H9 (cell line): ENCODE results near the gene STX16. TPM values are rescaled to one million over a fixed set of nuclear protein-coding genes. Genes with fewer than 3 reads are reported as not detected.
A peak's percentile ranks its signal among the peaks of the same experiment; 100 is the strongest.

Source experiments
- DNase-seq: peaks from one replicate; pipeline ENCODE4 v3.0.0-alpha.2; 2017
- H2AFZ ChIP-seq: one replicate; pipeline ENCODE4 v1.6.1; 2013; ENCODE audit warnings: mild to moderate bottlenecking, low read length, control low read depth, moderate library complexity
- H2AK5ac ChIP-seq: 2 replicates; pipeline ENCODE4 v1.6.1; 2013; ENCODE audit warnings: low read length, control low read depth, mixed read lengths; ENCODE audit not compliant: insufficient read length
- H2BK120ac ChIP-seq: one replicate; pipeline ENCODE4 v1.6.1; 2013; ENCODE audit warnings: low read depth, mild to moderate bottlenecking, low read length, control low read depth, inconsistent platforms; ENCODE audit not compliant: poor library complexity, severe bottlenecking
- H2BK12ac ChIP-seq: 2 replicates; pipeline ENCODE4 v1.6.1; 2013; ENCODE audit warnings: low read length, control low read depth, mixed read lengths, low read depth; ENCODE audit not compliant: insufficient read length
- H2BK15ac ChIP-seq: 2 replicates; pipeline ENCODE4 v1.6.1; 2013; ENCODE audit warnings: low read depth, low read length, control low read depth
- H2BK20ac ChIP-seq: one replicate; pipeline ENCODE4 v1.6.1; 2013; ENCODE audit warnings: low read depth, mild to moderate bottlenecking, low read length, control low read depth, inconsistent platforms; ENCODE audit not compliant: poor library complexity, severe bottlenecking
- H2BK5ac ChIP-seq: 2 replicates; pipeline ENCODE4 v1.6.1; 2013; ENCODE audit warnings: low read length, control low read depth, mixed read lengths; ENCODE audit not compliant: insufficient read length
- H3K14ac ChIP-seq: 2 replicates; pipeline ENCODE4 v1.6.1; 2013; ENCODE audit warnings: low read length, control low read depth; ENCODE audit not compliant: insufficient read depth
- H3K18ac ChIP-seq: 2 replicates; pipeline ENCODE4 v1.6.1; 2013; ENCODE audit warnings: low read depth, mild to moderate bottlenecking, mixed read lengths, low read length, control low read depth; ENCODE audit not compliant: insufficient read length
- H3K23ac ChIP-seq: 2 replicates; pipeline ENCODE4 v1.6.1; 2013; ENCODE audit warnings: low read length, control low read depth, mixed read lengths, low read depth; ENCODE audit not compliant: insufficient read length
- H3K23me2 ChIP-seq: 2 replicates; pipeline ENCODE4 v1.6.1; 2013; ENCODE audit warnings: low read depth, mild to moderate bottlenecking, mixed read lengths, low read length, control low read depth; ENCODE audit not compliant: insufficient read length, poor library complexity, severe bottlenecking
- H3K27ac ChIP-seq: 2 replicates; pipeline ENCODE4 v1.5.1; 2013; ENCODE audit warnings: low read length, control low read depth, mixed read lengths, low read depth; ENCODE audit not compliant: insufficient read length
- H3K27me3 ChIP-seq: 2 replicates; pipeline ENCODE4 v1.6.1; 2013; ENCODE audit warnings: low read length, control low read depth, inconsistent platforms; ENCODE audit not compliant: insufficient read depth
- H3K4ac ChIP-seq: 2 replicates; pipeline ENCODE4 v1.6.1; 2013; ENCODE audit warnings: low read depth, mild to moderate bottlenecking, control low read depth, inconsistent platforms, low read length, moderate library complexity
- H3K4me1 ChIP-seq: 2 replicates; pipeline ENCODE4 v1.6.1; 2013; ENCODE audit warnings: low read length, control low read depth, inconsistent platforms; ENCODE audit not compliant: insufficient read depth
- H3K4me2 ChIP-seq: 2 replicates; pipeline ENCODE4 v1.6.1; 2013; ENCODE audit warnings: low read length, control low read depth, mixed read lengths; ENCODE audit not compliant: insufficient read length, insufficient read depth
- H3K56ac ChIP-seq: 2 replicates; pipeline ENCODE4 v1.6.1; 2013; ENCODE audit warnings: low read depth, mild to moderate bottlenecking, mixed read lengths, low read length, control low read depth; ENCODE audit not compliant: insufficient read length
- H3K79me1 ChIP-seq: 2 replicates; pipeline ENCODE4 v1.6.1; 2013; ENCODE audit warnings: low read depth, mild to moderate bottlenecking, moderate library complexity, low read length, control low read depth, inconsistent platforms; ENCODE audit not compliant: insufficient read depth, poor library complexity, severe bottlenecking
- H3K79me2 ChIP-seq: 2 replicates; pipeline ENCODE4 v1.6.1; 2013; ENCODE audit warnings: low read length, control low read depth, inconsistent platforms; ENCODE audit not compliant: insufficient read depth
- H3K9ac ChIP-seq: 2 replicates; pipeline ENCODE4 v1.6.1; 2013; ENCODE audit warnings: low read length, control low read depth, mixed read lengths; ENCODE audit not compliant: insufficient read length; ENCODE audit errors: extremely low read depth
- H3K9me3 ChIP-seq: one replicate; pipeline ENCODE4 v1.6.1; 2013; ENCODE audit warnings: low read depth, low read length, inconsistent platforms; ENCODE audit not compliant: control insufficient read depth
- H3T11ph ChIP-seq: one replicate; pipeline ENCODE4 v1.6.1; 2013; ENCODE audit warnings: mild to moderate bottlenecking, low read length, control low read depth, inconsistent platforms
- H4K20me1 ChIP-seq: one replicate; pipeline ENCODE4 v1.6.1; 2013; ENCODE audit not compliant: control insufficient read depth, insufficient read length, insufficient read depth
- H4K5ac ChIP-seq: 2 replicates; pipeline ENCODE4 v1.6.1; 2013; ENCODE audit warnings: low read depth, mild to moderate bottlenecking, mixed read lengths, low read length, control low read depth; ENCODE audit not compliant: insufficient read length
- H4K8ac ChIP-seq: replicated peaks from 2 replicates; pipeline ENCODE4 v1.6.1; 2013; ENCODE audit warnings: low read length, control low read depth, mixed read lengths, low read depth; ENCODE audit not compliant: insufficient read length
- H4K91ac ChIP-seq: 2 replicates; pipeline ENCODE4 v1.6.1; 2013; ENCODE audit warnings: low read depth, mild to moderate bottlenecking, moderate library complexity, mixed read lengths, low read length, control low read depth; ENCODE audit not compliant: insufficient read length
- H3K27ac Mint-ChIP-seq, 3 experiments: 2 replicates in 2 of 3; 3 replicates in 1 of 3; pipeline ENCODE4 v1.8.0; 2020 to 2021; ENCODE audit warnings: mixed read lengths in 3 of 3, mild to moderate bottlenecking in 1 of 3, moderate library complexity in 1 of 3
- H3K27me3 Mint-ChIP-seq: 2 replicates; pipeline ENCODE4 v1.8.0; 2021; ENCODE audit warnings: low read depth, mild to moderate bottlenecking, moderate library complexity, mixed read lengths
- H3K36me3 Mint-ChIP-seq, 3 experiments: 2 replicates in 2 of 3; 3 replicates in 1 of 3; pipeline ENCODE4 v1.8.0; 2020 to 2021; ENCODE audit warnings: low read depth in 3 of 3, mixed read lengths in 3 of 3; ENCODE audit not compliant: insufficient read depth in 1 of 3
- H3K4me1 Mint-ChIP-seq, 2 experiments: 2 replicates each; pipeline ENCODE4 v1.8.0; 2020; ENCODE audit warnings: mixed read lengths in 2 of 2
- H3K4me3 Mint-ChIP-seq, 2 experiments: 2 replicates in 1 of 2; 3 replicates in 1 of 2; pipeline ENCODE4 v1.8.0; 2020 to 2021; ENCODE audit warnings: mild to moderate bottlenecking in 2 of 2, mixed read lengths in 2 of 2, moderate library complexity in 1 of 2
- H3K9me3 Mint-ChIP-seq, 2 experiments: 2 replicates in 1 of 2; 3 replicates in 1 of 2; pipeline ENCODE4 v1.8.0; 2020; ENCODE audit warnings: mild to moderate bottlenecking in 2 of 2, mixed read lengths in 2 of 2, moderate library complexity in 1 of 2
- WGBS: extraction: QIAGEN DNeasy Blood & Tissue Kit; methylation state at CpG from one replicate; pipeline ENCODE4 v1.1.7; 2013; ENCODE audit warnings: missing lambda C conversion rate, low lambda C conversion rate, mixed read lengths; ENCODE audit not compliant: insufficient read length; ENCODE audit errors: extremely low coverage; 5-methylcytosine and 5-hydroxymethylcytosine counted together
- total RNA-seq: library from RNA; stranded (reverse); gene quantifications from 2 replicates; pipeline ENCODE4 v1.2.1, GENCODE V29; 2021
- TF ChIP-seq, protein P1 (sequence below): fragments of 200-600 bp; sonication (generic); conservative IDR thresholded peaks from 3 replicates; pipeline ENCODE4 v1.8.0; 2021; ENCODE audit warnings: antibody characterized with exemption, mild to moderate bottlenecking

STX16 gene
- total RNA-seq, 1 experiment from 2014 or later, result 87.8 TPM

DNA sequence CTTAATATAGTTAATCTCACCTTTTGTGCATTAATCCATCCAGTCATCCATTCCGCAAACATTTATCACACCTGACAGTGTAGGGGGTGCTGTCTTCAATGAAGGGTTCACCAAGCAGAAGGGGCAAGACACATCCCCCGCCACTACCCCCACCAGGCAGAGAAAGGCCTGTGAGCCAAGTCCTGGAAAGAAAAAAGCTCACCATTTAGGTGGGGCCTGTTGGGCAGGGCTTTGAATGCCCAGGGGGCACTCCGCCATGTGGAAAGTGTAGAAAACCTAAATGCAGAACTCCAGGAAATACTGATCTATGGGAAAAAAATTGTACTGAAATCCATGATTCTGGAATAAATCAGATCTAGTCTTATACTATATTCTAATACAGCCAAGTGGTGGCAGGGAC, 4.8 kb upstream of the STX16 start:
- Histone ChIP-seq H3K79me2 (no peaks in the 10 kb centered on the region), H4K20me1 (peaks cover 2% of the 10 kb centered on the region), H3K23ac (no peak overlapping the region), H2BK12ac (no peak overlapping the region), H2BK5ac (no peak overlapping the region), H3T11ph (no peak overlapping the region), H3K4me2 (no peak overlapping the region), H3K4ac (no peak overlapping the region), H3K14ac (no peak overlapping the region), H3K9me3 (no peaks in the 10 kb centered on the region), H3K9ac (no peak overlapping the region), H4K5ac (no peak overlapping the region), H2BK120ac (no peak overlapping the region), H3K18ac (no peak overlapping the region), H2BK20ac (no peak overlapping the region), H3K23me2 (peaks cover 10% of the 10 kb centered on the region), H4K8ac (no peak overlapping the region), H2AK5ac (no peak overlapping the region), H3K4me1 (no peaks in the 10 kb centered on the region), H2AFZ (no peak overlapping the region), H3K79me1 (no peaks in the 10 kb centered on the region), H3K27me3 (no peaks in the 10 kb centered on the region; the same call in 1 of the 2 replicates), H3K27ac (no peak overlapping the region), H2BK15ac (no peak overlapping the region), H3K56ac (no peak overlapping the region), H4K91ac (no peak overlapping the region)
- TF ChIP-seq, protein P1, sequence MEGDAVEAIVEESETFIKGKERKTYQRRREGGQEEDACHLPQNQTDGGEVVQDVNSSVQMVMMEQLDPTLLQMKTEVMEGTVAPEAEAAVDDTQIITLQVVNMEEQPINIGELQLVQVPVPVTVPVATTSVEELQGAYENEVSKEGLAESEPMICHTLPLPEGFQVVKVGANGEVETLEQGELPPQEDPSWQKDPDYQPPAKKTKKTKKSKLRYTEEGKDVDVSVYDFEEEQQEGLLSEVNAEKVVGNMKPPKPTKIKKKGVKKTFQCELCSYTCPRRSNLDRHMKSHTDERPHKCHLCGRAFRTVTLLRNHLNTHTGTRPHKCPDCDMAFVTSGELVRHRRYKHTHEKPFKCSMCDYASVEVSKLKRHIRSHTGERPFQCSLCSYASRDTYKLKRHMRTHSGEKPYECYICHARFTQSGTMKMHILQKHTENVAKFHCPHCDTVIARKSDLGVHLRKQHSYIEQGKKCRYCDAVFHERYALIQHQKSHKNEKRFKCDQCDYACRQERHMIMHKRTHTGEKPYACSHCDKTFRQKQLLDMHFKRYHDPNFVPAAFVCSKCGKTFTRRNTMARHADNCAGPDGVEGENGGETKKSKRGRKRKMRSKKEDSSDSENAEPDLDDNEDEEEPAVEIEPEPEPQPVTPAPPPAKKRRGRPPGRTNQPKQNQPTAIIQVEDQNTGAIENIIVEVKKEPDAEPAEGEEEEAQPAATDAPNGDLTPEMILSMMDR, result no peak
- Mint-ChIP-seq H3K27me3 (peaks cover 2% of the 10 kb centered on the region), H3K36me3 (peaks cover 0 to 2% (median 0%) of the 10 kb centered on the region in 3 experiments; a peak in 2 of 7 replicates), H3K4me1 (peaks cover 8 to 12% of the 10 kb centered on the region in 2 experiments), H3K27ac (no peak overlapping the region), H3K9me3 (no peaks in the 10 kb centered on the region; a peak in 1 of 5 replicates), H3K4me3 (no peak overlapping the region)
- peak; percentile 5 for DNase-seq
- no CpG with 5 or more reads among the region's 3 CpGs for WGBS
